ENCODE results near the gene SEC14L6. TPM values are rescaled to one million over a fixed set of nuclear protein-coding genes. Genes with fewer than 3 reads are reported as not detected.

SEC14L6 gene
- total RNA-seq, 4 donors from 2014 or later, result 1.2 to 1.5 (median 1.4) TPM; not detected in 1

- no peak for TF ChIP-seq CTCF (IDR thresholded peaks at IDR 0.05)
- TF ChIP-seq EP300 (IDR thresholded peaks at IDR 0.05), result no peak
- TF ChIP-seq POLR2A (IDR thresholded peaks at IDR 0.05; ENCODE audit: low read depth), result no peak
- TF ChIP-seq POLR2AphosphoS5 (IDR thresholded peaks at IDR 0.05), result no peak
- no peaks in the 10 kb centered on the region for H3K9me3 ChIP-seq
- no peak overlapping the region for H3K27ac ChIP-seq (replicated peaks in 1 of 4)
- no peak overlapping the region for H3K4me3 ChIP-seq
- WGBS, result 78% methylated on average over 7 of the region's 7 CpGs
- intact Hi-C loops (cut with DNase I), result loop anchor here (10.0 kb wide), 2 partner anchors 223 to 383 kb away; partner anchors contain the start of gene OSM
- H3K36me3 ChIP-seq, result no peaks in the 10 kb centered on the region
- H3K4me1 ChIP-seq, result peaks cover 0 to 7% (median 2%) of the 10 kb centered on the region in 4 donors
- no peak for DNase-seq (ENCODE audit: extremely low spot score)
- peaks cover 0 to 44% (median 0%) of the 10 kb centered on the region in 4 donors for H3K27me3 ChIP-seq
These were observed 58.4 kb downstream of the SEC14L6 start for GRCh38 chr22:30488121-30488520.

GRCh38 chr22:30486661-30487115 lies 59.9 kb downstream of the SEC14L6 start:
- Histone ChIP-seq H3K27me3 (peaks cover 0 to 30% (median 0%) of the 10 kb centered on the region in 4 donors), H3K9me3 (no peaks in the 10 kb centered on the region), H3K4me3 (no peak overlapping the region), H3K36me3 (no peaks in the 10 kb centered on the region), H3K27ac (replicated peaks in 1 of 4) (no peak overlapping the region), H3K4me1 (peaks cover 0 to 7% (median 2%) of the 10 kb centered on the region in 4 donors)
- no peak for TF ChIP-seq EP300 (IDR thresholded peaks at IDR 0.05)
- no peak for TF ChIP-seq CTCF (IDR thresholded peaks at IDR 0.05)
- TF ChIP-seq POLR2AphosphoS5 (IDR thresholded peaks at IDR 0.05), result no peak
- no peak for TF ChIP-seq POLR2A (IDR thresholded peaks at IDR 0.05; ENCODE audit: low read depth)
- intact Hi-C loops (cut with DNase I), result loop anchor here (10.0 kb wide), 2 partner anchors 222 to 382 kb away; partner anchors contain the start of gene OSM
- no peak for DNase-seq (ENCODE audit: extremely low spot score)
- WGBS, result 70% methylated on average over 8 of the region's 8 CpGs

- Histone ChIP-seq H3K27me3 (peaks cover 0 to 25% (median 0%) of the 10 kb centered on the region in 4 donors), H3K36me3 (no peaks in the 10 kb centered on the region), H3K4me1 (peaks cover 0 to 7% (median 2%) of the 10 kb centered on the region in 4 donors), H3K4me3 (no peak overlapping the region), H3K9me3 (no peaks in the 10 kb centered on the region), H3K27ac (replicated peaks in 1 of 4) (no peak overlapping the region)
- WGBS, result 88% methylated on average over 4 of the region's 5 CpGs
- TF ChIP-seq CTCF (IDR thresholded peaks at IDR 0.05) (no peak), POLR2AphosphoS5 (IDR thresholded peaks at IDR 0.05) (no peak), EP300 (IDR thresholded peaks at IDR 0.05) (no peak), POLR2A (IDR thresholded peaks at IDR 0.05; ENCODE audit: low read depth) (no peak)
- DNase-seq (ENCODE audit: extremely low spot score), result no peak
- intact Hi-C loops (cut with DNase I), result loop anchor here (10.0 kb wide), 2 partner anchors 221 to 381 kb away; partner anchors contain the start of gene OSM
These were observed 60.4 kb downstream of the SEC14L6 start for GRCh38 chr22:30486118-30486517.

- intact Hi-C loops (cut with DNase I), result loop anchor here (2.0 to 10.0 kb wide), 3 partner anchors 93 to 381 kb away; partner anchors contain the start of gene OSM
- Histone ChIP-seq H3K27ac (replicated peaks in 1 of 4) (no peak overlapping the region), H3K9me3 (no peaks in the 10 kb centered on the region), H3K4me1 (peaks cover 0 to 7% (median 2%) of the 10 kb centered on the region in 4 donors), H3K27me3 (peaks cover 0 to 18% (median 0%) of the 10 kb centered on the region in 4 donors), H3K36me3 (no peaks in the 10 kb centered on the region), H3K4me3 (no peak overlapping the region)
- TF ChIP-seq POLR2AphosphoS5 (IDR thresholded peaks at IDR 0.05) (peak in 1 of 2 donors; percentile 14), CTCF (IDR thresholded peaks at IDR 0.05) (peak in 2 of 3 experiments; percentile 90 to 96), EP300 (IDR thresholded peaks at IDR 0.05) (no peak)
- DNase-seq (ENCODE audit: extremely low spot score), result no peak
- WGBS, result 31% methylated on average over 18 of the region's 18 CpGs
These were observed 61.1 kb downstream of the SEC14L6 start for GRCh38 chr22:30485362-30485988.

Measured in esophagus muscularis mucosa (tissue), 4 donors.